Non-pigmented ciliary epithelial cell (primary cell): ENCODE data around the gene EIF4A3.
"Not testable (repeated sequence)": the region's sequence is repeated elsewhere in the genome, so short reads cannot be mapped to it uniquely, and the experiment has no call there.

ENCODE experiments used
- DNase-seq: peaks from one replicate; pipeline ENCODE4 v3.0.0-alpha.2; 2010; ENCODE audit warnings: low read depth

EIF4A3 gene

DNA sequence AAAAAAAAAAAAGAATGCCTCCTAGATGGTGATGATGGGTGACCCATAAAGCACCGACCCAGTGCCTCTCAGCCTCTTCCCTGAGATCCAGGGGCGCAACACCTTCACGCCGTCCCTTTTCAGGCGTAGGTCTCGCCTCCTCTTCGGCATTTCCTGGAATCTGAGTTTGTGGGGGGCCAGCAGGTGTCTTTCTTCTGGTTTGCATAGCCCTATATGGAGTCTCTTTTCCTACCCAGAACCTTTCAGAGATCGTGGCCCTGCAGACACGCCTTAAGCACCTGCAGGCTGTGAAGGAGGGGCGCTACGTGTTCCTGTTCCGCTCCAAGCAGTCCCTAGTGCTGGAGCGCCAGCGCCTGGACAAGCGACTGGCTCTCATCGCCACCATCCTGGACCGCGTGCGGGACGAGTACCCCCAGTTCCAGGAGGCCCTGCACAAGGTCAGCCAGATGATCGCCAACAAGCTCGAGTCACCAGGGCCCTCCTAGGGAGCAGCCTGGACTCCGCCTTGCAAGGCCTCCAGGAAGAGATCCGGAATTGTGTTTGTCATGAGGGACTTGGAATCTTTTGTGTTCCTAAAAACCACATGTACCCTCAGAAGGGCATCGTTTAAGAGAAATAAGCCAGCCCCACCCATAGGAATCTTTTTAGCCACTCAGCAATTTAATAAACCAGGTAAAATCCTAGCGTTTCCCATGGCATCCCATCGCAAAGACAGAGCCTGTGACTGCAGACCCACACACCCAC, 47.5 kb downstream of the EIF4A3 start:
- no peak for DNase-seq

GRCh38 chr17:80097844-80098691, 48.9 kb downstream of the EIF4A3 start:
- DNase-seq = no peak

GRCh38 chr17:80097127-80097621, 49.8 kb downstream of the EIF4A3 start:
- DNase-seq = no peak

DNA sequence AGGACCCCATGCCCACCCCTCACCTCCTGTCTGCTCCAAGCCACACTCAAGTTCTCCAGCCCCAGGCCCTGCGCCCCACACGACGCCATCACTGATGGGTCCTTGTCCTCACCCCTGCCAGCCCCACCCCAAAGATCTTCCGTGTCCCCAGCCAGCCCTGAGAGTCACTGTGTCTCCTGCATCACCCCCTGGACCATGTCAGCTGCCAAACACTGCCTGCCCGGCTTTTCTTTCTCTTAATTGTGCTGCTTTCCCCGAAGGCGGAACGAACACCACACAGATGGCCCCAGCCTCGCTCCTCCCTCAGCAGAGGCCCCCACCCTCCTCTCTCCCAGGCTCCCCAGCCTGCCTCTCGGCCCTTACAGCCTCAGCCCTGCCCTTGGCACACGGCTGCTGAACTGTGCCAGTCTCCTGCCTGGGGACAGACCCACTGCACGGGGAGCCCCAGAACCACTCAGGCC, 50.3 kb downstream of the EIF4A3 start:
- DNase-seq = no peak

DNA sequence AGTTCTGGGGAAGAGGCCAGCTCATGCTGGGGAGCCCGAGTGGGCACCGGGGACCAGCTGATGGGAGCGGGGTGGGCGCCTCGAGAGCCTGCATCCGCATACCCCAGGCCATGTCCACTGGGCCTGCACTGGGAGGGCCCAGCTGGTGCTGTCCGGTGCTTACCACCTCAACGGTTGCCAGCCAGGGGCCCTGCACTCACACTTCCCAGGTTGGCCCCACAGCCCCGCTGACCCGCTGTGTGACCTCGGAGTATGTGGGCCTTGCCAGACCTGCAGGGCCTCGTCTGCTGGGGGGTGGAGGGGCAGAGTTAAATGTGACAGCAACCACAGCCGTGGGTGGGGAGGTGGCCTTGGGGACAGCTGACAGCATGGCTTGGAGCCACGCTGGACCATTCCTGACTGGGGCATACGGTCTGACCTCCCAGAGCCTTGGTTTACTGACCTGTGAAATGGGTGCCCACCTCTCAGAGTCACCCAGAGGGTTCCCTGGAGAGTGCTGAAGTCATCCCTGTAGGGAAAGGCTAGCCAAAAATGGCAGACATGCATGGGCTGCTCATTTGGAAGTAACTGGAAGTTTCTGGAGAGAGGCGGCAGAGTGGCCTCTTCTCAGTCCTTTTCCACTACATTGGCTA, 51.0 kb downstream of the EIF4A3 start:
- DNase-seq = no peak

- no peak for DNase-seq
Observed at GRCh38 chr17:80095038-80095843, 51.7 kb downstream of the EIF4A3 start.

- DNase-seq = no peak
Observed at GRCh38 chr17:80092959-80093358, 54.0 kb downstream of the EIF4A3 start.

DNA sequence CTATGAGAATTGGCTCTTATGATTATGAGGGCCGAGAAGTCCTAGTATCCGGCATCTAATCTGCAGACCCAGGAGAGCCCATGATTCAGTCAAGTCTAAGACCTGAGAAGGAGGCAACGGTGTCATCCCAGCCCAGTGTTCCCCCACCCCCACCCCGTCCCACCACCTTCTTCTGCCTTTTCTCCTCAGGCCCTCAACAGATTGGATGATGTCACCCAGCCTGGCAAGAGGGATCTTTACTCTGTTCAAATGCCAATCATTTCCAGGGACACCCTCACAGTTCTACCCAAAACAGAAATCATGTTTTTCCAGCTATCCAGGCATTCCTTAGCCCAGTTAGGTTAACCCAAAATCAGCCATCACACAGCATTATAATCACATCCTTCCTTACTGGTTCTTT, 55.6 kb downstream of the EIF4A3 start:
- DNase-seq = no peak

GRCh38 chr17:80090164-80090563, 56.8 kb downstream of the EIF4A3 start:
- not testable (repeated sequence) for DNase-seq

- DNase-seq = no peak
Observed at GRCh38 chr17:80089762-80090161, 57.2 kb downstream of the EIF4A3 start.

DNA sequence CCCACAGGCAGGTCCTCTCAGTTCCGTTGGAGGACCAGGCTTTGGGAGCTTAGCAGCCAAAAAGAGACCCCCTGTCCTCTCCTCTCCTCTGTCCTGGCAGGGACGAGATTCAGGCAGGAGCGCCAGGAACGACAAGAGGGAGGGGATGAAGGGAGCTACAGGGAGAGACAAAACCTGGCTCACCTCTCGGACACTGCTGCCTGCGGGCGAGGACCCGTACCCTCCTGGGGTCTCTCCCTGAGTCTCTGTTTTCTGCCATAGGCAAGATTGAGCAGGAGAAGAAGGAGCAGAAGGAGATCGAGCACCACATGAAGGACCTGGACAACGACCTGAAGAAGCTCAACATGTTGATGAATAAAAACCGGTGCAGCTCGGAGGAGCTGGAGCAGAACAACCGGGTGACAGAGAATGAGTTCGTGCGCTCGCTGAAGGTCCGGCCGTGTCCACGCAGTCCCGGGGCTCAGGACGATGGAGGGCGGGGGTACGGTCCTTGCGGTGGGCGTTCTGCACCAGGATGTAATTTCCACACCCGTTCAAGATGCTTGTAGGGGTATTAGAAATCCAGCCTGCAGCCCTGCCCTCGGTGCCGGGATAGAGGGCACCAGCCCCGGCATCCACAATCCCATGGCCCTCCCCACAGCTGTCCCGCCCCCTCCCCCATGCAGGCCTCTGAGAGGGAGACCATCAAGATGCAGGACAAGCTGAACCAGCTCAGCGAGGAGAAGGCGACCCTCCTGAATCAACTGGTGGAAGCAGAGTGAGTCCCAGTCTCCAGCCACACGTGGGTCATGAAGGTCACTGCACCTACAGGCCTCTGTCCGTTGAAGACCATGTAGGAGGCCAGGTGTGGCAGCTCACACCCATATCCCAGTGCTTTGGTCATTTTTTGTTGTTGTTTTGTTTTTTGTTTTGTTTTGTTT, 59.3 kb downstream of the EIF4A3 start:
- DNase-seq = no peak

DNA sequence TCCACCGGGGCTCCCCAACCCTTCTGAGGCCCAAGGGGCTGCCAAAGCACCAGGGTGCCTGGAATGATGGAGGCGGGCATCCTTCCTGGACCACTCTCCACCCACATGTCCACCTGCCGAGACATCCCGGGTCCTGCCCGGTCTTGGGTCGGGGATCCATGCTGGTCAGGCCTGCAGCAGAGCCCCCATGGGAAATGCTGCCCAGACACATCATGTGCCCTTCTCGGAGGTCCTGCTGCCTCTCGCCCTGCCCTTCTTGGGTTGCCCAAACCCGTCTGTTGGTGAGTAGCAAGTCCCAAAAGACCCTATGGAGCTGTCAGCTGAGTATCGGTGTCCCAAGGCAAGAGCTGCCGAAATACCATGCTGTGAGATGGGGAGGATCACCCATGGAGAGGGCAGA, 60.3 kb downstream of the EIF4A3 start:
- DNase-seq = no peak

DNA sequence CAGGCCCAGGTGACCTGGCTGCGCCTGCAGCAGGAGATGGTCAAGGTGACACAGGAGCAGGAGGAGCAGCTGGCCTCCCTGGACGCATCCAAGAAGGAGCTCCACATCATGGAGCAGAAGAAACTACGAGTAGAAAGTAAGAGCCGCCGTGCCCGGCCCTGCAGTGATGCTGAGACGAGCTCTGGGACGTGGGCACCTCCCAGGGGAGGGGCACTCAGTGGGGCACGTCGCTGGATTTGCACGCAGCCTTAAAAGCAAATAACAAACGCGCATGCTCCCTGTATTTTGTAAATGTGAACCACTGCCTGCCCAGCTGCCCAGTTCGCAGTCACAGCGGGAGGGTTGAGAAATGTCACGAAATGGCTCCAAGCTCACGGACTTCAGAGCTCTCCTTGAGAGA, 60.8 kb downstream of the EIF4A3 start:
- DNase-seq = no peak

GRCh38 chr17:80084773-80085172, 62.2 kb downstream of the EIF4A3 start:
- DNase-seq = no peak
